GM12878 (cell line): Measurements from ENCODE around the gene IRF9. TPM values are rescaled to one million over a fixed set of nuclear protein-coding genes. Genes with fewer than 3 reads are reported as not detected.

ENCODE experiments used
- BHLHE40 ChIP-seq, 2 experiments: fragments of 450-650 bp in 1 of 2; IDR thresholded peaks; 2 replicates each; pipeline ENCODE4 v1.6.1; 2011 to 2017; ENCODE audit warnings: low read depth in 2 of 2, borderline replicate concordance in 1 of 2, improper control_type of control experiment in 1 of 2, low read length in 1 of 2, mild to moderate bottlenecking in 1 of 2
- CHD1 ChIP-seq: IDR thresholded peaks from 2 replicates; pipeline ENCODE4 v1.6.1; 2012; ENCODE audit warnings: low read depth, low read length, improper control_type of control experiment
- DPF2 ChIP-seq: fragments of 450-650 bp; IDR thresholded peaks from 2 replicates; pipeline ENCODE4 v1.6.1; 2017; ENCODE audit warnings: mild to moderate bottlenecking
- EGR1 ChIP-seq, 2 experiments: IDR thresholded peaks; 1 replicate in 1 of 2; 2 replicates in 1 of 2; pipeline ENCODE4 v1.6.1; 2011 to 2012; ENCODE audit warnings: low read depth in 2 of 2, low read length in 2 of 2, borderline replicate concordance in 1 of 2, mild to moderate bottlenecking in 1 of 2, moderate library complexity in 1 of 2
- GABPA ChIP-seq: IDR thresholded peaks from 2 replicates; pipeline ENCODE4 v1.6.1; 2014; ENCODE audit warnings: antibody characterized with exemption, low read depth, mild to moderate bottlenecking, inconsistent platforms
- IRF4 ChIP-seq: IDR thresholded peaks from 2 replicates; pipeline ENCODE4 v1.6.1; 2011; ENCODE audit warnings: low read depth, low read length
- PKNOX1 ChIP-seq: fragments of 450-650 bp; IDR thresholded peaks from 2 replicates; pipeline ENCODE4 v1.6.1; 2016; ENCODE audit warnings: mild to moderate bottlenecking
- RELB ChIP-seq: fragments of 450-650 bp; IDR thresholded peaks from 2 replicates; pipeline ENCODE4 v1.6.1; 2017; ENCODE audit warnings: low read depth, mild to moderate bottlenecking, moderate library complexity
- SIX5 ChIP-seq: IDR thresholded peaks from 2 replicates; pipeline ENCODE4 v1.6.1; 2011; ENCODE audit warnings: mild to moderate bottlenecking, low read depth, low read length, moderate library complexity; ENCODE audit not compliant: severe bottlenecking
- SPI1 ChIP-seq: IDR thresholded peaks from 2 replicates; pipeline ENCODE4 v1.6.1; 2011; ENCODE audit warnings: low read depth, mild to moderate bottlenecking, low read length, moderate library complexity, borderline replicate concordance; ENCODE audit not compliant: insufficient read depth
- YY1 ChIP-seq: IDR thresholded peaks from 2 replicates; pipeline ENCODE4 v1.6.1; 2011; ENCODE audit warnings: low read depth, mild to moderate bottlenecking, low read length
- ZNF384 ChIP-seq: IDR thresholded peaks from 2 replicates; pipeline ENCODE4 v1.6.1; 2012; ENCODE audit warnings: low read depth, mild to moderate bottlenecking, low read length, improper control_type of control experiment, borderline replicate concordance
- polyA plus RNA-seq, 11 experiments: library from polyadenylated mRNA; depleted of rRNA in 4 of 11; unstranded in 6 of 11; stranded (reverse) in 5 of 11; fragments of >200 nt; fragmentation: Nextera tagmentation in 4 of 11; fragmentation: Illumina TruSeq in 1 of 11; extraction: Ambion mirVana in 4 of 11; extraction: Trizol in 1 of 11; gene quantifications; 1 replicate in 1 of 11; 2 replicates in 10 of 11; pipeline versions ENCODE4 v1.2.1 to v1.2.3, GENCODE V29; 2011 to 2016; ENCODE audit warnings: inconsistent platforms in 2 of 11, missing spikeins in 2 of 11, low read depth in 1 of 11
- total RNA-seq, 4 experiments: library from RNA; depleted of rRNA in 3 of 4; stranded (reverse); fragments of >200 nt in 3 of 4; fragmentation: Illumina TruSeq in 1 of 4; extraction: Trizol in 1 of 4; gene quantifications; 2 replicates each; pipeline versions ENCODE4 v1.2.1 to v1.2.3, GENCODE V29; 2013 to 2021
- TF ChIP-seq, protein P1 (sequence below): IDR thresholded peaks from 2 replicates; pipeline ENCODE4 v1.6.1; 2012; ENCODE audit warnings: low read depth, low read length, improper control_type of control experiment
- TF ChIP-seq, protein P2 (sequence below): fragments of 450-650 bp; IDR thresholded peaks from 2 replicates; pipeline ENCODE4 v1.6.1; 2018; ENCODE audit warnings: mild to moderate bottlenecking, low read depth, moderate library complexity; ENCODE audit not compliant: partially characterized antibody
- TF ChIP-seq, protein P3 (sequence below): fragments of 150-350 bp; IDR thresholded peaks from 2 replicates; pipeline ENCODE4 v1.6.1; 2016; ENCODE audit warnings: low read depth, low read length

IRF9 gene
- total and polyA plus RNA-seq, 10 of the 15 experiments (the other 5 are each of a cell fraction or from before 2014, with no cell fraction given) = 47.6 to 234 (median 148) TPM

DNA sequence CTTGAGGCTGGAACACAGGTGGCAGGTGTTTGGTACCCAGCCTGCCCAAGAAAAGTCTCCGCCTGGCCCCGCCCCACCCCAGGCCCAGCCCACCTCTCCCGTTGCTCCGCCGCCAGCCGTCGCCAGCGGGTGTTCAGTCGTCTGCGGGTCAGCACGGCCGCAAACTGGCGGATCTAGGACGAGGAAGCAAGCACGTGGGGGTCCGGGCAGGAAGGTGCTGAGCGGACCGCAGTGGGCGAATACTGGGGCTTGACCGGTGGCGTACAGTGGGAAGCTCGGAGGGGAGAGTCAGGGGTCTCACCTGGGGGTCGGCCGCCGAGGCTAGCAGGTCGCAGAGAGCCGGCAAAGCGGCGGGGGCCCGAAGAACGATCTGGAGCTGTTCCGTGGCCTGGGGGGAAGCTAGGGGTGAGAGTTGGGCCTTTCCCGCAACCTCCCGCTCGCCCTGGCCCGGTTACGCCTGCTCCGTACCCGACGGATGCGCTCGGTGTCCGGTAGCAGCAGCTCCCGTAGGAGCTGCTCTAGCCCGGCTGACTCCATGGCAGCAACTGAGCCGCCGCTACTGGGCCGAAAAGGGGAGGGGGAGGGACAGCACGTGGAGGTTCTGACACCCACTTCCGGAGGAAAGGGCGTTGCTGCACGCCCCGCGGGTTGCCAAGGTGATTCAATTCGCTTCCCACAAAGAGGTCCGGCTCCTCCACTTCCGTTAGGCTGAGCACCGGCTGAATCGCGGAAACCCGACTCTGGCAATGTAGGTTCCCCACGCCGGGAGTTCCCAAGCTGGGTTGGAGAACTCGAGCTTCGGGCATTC is 27.4 kb downstream of the IRF9 start, which contains the start of gene IPO4 (continued):
- peak; percentile 93 for TF ChIP-seq YY1
- TF ChIP-seq, protein P1, sequence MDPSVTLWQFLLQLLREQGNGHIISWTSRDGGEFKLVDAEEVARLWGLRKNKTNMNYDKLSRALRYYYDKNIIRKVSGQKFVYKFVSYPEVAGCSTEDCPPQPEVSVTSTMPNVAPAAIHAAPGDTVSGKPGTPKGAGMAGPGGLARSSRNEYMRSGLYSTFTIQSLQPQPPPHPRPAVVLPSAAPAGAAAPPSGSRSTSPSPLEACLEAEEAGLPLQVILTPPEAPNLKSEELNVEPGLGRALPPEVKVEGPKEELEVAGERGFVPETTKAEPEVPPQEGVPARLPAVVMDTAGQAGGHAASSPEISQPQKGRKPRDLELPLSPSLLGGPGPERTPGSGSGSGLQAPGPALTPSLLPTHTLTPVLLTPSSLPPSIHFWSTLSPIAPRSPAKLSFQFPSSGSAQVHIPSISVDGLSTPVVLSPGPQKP = peak; percentile 98
- TF ChIP-seq, protein P2, sequence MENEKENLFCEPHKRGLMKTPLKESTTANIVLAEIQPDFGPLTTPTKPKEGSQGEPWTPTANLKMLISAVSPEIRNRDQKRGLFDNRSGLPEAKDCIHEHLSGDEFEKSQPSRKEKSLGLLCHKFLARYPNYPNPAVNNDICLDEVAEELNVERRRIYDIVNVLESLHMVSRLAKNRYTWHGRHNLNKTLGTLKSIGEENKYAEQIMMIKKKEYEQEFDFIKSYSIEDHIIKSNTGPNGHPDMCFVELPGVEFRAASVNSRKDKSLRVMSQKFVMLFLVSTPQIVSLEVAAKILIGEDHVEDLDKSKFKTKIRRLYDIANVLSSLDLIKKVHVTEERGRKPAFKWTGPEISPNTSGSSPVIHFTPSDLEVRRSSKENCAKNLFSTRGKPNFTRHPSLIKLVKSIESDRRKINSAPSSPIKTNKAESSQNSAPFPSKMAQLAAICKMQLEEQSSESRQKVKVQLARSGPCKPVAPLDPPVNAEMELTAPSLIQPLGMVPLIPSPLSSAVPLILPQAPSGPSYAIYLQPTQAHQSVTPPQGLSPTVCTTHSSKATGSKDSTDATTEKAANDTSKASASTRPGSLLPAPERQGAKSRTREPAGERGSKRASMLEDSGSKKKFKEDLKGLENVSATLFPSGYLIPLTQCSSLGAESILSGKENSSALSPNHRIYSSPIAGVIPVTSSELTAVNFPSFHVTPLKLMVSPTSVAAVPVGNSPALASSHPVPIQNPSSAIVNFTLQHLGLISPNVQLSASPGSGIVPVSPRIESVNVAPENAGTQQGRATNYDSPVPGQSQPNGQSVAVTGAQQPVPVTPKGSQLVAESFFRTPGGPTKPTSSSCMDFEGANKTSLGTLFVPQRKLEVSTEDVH = peak; percentile 96
- peak; percentile 100 for TF ChIP-seq GABPA
- TF ChIP-seq PKNOX1 = peak; percentile 75
- TF ChIP-seq ZNF384 = 0 out of 2 replicates have a peak, but pooled peaks have one; percentile 29
- TF ChIP-seq RELB = peak; percentile 84
- no peak for TF ChIP-seq CHD1
- TF ChIP-seq IRF4 = peak; percentile 89
- TF ChIP-seq DPF2 = peak; percentile 47; the same call in 1 of the 2 replicates
- TF ChIP-seq SPI1 = no peak
- peak; percentile 96 to 97 for TF ChIP-seq BHLHE40 (IDR thresholded peaks at IDR 0.05; ENCODE audit: borderline replicate concordance in 1 of 2, low read depth in 2 of 2, low read length in 1 of 2)
- TF ChIP-seq, protein P3, sequence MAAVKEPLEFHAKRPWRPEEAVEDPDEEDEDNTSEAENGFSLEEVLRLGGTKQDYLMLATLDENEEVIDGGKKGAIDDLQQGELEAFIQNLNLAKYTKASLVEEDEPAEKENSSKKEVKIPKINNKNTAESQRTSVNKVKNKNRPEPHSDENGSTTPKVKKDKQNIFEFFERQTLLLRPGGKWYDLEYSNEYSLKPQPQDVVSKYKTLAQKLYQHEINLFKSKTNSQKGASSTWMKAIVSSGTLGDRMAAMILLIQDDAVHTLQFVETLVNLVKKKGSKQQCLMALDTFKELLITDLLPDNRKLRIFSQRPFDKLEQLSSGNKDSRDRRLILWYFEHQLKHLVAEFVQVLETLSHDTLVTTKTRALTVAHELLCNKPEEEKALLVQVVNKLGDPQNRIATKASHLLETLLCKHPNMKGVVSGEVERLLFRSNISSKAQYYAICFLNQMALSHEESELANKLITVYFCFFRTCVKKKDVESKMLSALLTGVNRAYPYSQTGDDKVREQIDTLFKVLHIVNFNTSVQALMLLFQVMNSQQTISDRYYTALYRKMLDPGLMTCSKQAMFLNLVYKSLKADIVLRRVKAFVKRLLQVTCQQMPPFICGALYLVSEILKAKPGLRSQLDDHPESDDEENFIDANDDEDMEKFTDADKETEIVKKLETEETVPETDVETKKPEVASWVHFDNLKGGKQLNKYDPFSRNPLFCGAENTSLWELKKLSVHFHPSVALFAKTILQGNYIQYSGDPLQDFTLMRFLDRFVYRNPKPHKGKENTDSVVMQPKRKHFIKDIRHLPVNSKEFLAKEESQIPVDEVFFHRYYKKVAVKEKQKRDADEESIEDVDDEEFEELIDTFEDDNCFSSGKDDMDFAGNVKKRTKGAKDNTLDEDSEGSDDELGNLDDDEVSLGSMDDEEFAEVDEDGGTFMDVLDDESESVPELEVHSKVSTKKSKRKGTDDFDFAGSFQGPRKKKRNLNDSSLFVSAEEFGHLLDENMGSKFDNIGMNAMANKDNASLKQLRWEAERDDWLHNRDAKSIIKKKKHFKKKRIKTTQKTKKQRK = peak; percentile 34; the same call in 1 of the 2 replicates
- peak; percentile 76 for TF ChIP-seq SIX5
- peak; percentile 79 to 89 for TF ChIP-seq EGR1 (IDR thresholded peaks at IDR 0.05; ENCODE audit: borderline replicate concordance in 1 of 2, low read depth in 2 of 2, low read length in 2 of 2)
